GOT3 (cell line): Measurements from ENCODE around the gene NFAM1.
A peak's percentile ranks its signal among the peaks of the same experiment; 100 is the strongest.

Source experiments
- DNase-seq: peaks from one replicate; lab custom pipeline; 2025; ENCODE audit warnings: mixed read lengths; lab: John Stamatoyannopoulos, UW

NFAM1 gene

DNA sequence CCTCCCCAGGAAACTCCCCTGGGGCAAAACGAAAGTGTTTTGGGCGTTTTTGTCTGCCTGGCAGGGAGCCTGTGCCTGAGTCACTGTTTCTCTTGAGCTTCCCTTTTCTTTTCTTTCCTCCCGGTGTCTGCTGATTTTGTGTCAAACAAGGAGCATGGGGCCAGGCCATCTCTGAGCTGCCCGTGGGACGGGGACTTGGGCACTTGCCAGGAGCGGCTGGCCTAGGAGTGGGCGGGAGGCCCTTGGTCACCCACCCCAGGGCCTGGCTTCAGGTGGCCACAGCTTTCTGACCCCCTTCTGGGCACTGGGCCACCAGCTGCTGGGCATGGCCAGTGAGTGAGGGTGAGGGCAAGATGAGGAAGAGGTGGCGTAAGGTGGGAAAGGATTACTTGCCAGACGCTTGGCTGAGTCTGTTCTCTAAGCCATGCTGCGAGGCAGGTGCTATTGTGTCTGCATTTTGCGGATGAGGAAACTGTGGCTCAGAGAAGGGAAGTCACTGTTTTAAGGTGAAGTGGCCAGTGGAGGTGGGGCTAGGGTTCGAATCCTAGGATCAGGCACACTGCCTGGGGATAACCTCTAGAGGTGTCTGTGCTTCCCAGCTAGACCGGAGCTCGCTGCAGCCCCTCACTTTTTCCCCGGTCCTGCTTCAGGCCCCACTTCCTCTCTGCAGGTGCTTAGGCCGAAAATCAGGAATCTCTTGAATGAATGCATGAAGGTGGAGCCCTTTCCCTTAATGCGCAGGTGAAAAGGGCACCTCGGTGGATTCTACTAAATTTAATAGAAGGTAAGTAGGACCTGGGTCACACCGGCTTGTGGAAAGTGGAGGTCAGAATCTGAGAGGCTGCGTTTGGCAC lies 7.8 kb upstream of the NFAM1 start:
- no peak for DNase-seq

DNA sequence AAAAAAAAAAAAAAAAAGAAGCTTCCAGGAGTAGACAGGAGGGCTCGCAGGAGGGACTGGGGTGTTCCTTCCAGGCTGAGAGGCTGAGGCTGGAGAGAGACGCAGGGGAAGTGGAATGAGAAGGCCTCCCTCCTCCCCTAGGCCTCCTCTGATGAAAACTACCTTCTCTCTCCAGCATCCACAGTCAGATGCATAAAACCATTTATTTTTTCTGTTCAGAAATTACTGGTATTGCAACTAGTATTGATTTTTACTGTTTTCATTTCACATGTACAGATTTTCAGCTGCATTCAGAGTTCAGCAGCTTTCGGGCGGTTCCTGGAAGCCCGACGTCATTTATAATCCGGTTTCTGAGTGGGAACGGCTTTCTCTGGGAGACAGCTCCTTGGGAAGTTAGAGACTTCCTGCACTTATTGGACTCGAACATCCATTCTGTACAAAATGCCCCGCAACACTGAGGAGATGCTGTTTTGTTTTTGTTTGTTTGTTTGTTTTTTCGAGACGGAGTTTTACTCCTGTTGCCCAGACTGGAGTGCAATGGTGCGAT lies 6.9 kb upstream of the NFAM1 start:
- no peak for DNase-seq

DNA sequence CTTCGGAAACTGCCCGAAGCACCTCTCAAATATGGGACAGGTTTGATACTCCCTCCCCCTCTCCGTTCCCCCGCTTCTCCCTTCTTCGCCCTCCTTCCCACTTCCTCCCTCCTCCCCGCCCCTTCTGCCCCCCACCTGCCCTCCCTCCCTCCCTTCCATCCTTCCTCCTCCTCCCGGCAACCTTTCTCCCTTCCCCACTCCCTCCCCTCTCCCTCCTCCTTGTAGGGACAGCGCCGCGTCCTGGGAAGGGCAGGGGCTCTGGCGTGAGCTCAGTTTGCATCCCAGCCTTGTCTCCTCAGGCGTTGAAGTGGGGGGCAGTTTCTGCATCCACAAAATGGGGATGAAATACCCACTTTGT lies 6.1 kb upstream of the NFAM1 start:
- DNase-seq: no peak

DNA sequence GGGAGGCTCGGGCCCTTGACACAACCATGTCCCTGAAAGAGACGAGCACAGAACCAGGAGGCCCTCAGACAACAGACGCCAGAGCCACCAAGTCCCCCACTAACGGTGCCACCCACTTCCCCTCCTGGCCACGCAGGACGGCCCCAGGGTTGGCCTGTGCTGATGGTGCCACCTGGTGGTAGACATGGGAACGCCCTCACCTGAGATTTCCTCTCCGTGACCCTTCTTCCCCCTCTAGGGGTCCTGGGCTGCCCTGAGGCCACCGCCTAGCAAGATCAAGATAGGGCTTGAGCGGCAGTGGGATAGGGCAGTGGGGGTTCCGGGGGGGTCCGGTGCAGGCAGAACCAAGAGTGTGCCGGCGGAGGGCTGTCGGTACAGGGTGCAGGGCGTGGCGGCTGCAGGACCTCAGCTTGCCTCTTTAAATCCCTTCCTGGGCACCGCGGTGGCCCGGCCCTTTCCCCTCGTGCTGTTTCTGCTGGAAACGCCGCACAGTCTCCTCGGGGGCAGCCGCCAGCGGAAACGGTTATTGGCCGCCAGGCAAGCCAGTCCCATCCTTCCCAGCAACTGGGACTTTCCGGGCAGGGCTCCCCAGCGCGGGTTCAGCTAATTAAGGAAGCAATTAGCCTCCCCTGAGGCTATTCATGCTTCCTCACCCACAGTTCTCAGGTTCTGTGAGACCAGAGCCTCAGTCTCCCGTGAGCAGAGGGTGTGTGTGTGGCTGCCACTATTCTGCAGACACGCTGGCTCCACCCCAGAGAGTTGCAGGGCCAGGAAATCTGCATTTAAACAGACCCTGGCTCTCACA lies 5.5 kb upstream of the NFAM1 start:
- DNase-seq: peak; percentile 11

DNA sequence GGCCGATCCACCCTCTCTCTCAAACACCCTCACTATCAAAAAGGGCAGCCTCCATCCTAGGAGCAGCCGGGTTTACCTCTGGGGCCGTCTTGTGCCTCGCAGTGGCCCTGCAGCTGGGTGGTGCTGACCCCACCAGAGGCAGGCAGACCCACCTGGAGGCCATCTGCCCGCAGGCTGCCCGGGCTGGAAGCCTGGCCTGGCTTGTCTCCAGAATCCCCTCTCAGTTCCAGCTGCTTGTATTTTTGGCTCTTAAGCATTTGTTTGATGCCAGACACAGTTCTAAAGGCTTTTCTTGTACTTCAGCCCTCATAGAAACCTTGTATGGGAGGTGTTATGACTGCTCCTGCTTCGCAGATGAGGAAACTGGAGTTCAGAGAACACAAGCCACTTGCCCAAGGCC lies 4.2 kb upstream of the NFAM1 start:
- no peak for DNase-seq

DNA sequence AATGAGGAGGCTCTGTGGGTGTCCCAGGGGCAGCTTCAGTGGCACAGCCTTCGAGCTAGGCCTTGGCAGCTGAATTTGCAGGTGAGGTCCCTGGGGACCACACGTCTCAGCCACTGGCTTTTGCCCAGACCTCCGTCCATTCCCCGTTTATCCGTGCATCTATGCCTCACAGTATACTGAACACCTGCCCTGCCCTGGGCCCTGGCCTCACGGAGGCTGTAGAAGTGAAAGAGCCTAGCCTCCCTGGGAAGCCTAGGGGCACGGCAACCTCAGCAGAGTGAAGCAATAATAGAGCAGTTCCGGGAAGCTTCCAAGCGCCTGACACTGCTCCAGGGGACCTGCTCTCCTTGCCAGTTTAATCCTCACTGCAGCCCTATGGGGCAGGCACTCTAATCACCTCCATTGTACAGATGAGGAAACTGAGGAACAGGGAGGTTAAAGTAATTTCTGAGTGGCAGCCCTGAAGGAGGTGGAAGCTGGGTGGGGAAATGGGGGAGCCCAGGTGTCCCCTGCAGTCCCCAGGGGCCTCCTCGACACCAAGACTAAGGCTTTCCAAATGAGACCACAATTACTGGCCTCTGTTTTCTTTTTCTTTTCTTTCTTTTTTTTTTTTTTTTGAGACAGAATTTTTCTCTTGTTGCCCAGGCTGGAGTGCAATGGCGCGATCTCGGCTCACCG lies 2.7 kb upstream of the NFAM1 start:
- DNase-seq: no peak

DNA sequence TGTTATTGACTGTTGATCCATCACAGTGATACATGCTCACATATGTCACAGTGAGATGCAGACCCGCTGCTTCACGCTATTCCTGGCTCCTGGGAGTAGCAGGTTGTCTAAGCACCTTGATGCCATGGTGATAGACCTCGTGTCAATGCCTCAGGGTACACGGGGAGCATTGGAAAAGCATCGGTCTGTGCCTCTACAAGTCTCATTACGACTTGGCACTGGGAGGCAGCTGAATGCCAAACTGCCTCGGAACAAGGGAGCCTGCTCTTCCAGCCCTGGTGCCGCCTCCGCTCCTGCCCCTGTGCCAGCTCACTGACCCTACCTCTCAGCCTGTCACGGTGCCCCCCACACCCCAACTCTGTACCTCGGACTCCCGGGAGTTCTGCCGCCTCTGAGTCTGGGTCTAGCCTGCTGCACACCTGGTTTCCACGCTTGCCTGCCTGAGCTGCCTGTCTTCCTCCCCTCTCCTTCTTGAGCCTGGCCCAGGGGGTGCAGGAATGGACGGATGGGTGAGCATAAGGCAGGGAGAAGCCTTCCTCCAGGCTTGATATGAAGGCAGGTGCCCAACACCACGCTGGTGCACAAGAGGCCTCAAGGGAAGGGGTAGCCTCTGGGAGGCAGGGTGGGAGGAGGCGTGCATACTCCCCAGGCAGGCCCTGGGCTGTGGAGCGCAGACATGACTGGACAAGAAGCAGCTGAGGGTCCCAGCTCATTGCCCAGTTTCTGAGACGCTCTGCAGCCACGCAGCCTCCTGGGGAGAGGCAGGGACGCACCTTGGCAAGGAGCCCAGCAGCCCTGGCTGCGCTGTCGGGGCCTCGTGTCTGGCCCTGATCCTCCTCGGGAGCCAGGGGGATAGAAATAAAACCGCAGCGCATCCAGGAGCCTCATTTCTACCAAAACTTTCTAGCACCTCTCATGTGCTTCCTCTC lies 1.8 kb upstream of the NFAM1 start:
- no peak for DNase-seq

DNA sequence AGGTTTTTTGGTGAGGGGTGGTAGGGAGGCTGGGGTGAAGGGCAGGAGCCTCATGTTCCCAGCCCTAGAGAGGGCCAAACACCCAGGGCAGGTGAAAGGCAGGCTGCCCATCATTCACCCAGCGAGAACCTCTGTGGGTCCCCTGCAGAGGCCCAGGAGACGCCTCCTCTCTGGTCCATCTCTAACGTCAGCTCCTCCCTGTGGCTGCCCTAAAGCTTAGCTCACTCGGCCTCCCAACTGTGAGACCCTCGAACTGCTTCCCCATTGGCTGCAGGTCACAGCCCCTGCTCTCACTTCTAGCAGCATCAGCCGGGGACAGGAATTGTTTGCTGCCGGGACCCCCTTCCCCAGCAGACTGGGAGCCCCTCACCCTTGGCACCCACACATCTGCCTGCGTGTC lies 615 bp upstream of the NFAM1 start:
- no peak for DNase-seq

DNA sequence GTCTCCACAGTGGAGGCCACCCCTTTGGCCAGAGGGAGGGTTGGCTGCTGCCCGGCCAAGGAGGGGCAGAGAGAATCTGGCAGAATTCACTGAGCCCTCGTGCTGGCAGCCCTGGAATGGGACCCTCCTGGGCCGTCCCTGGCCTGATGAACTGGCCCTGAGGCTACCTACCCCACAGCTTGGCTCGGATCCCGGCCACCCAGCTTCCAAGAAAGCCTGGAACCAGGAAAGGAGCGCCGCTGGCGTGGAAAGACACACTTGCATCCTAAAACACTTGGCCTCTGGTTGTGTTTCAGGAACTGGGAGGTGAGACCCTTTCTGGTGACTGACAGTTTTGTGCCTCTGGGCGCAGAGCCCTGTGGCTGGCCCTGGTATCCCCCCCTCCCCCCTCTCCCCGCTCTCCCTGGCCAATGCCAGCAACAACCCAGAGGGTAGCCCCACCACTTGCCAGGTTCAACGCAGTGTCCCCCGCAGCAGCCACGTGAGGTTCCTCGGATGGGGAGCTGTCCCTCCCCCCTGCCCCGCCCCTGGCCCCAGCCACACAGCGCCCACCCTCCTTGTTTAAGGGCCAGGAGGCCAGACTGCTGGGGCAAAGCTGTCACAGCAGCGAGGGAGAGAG lies 693 bp downstream of the NFAM1 start:
- no peak for DNase-seq

DNA sequence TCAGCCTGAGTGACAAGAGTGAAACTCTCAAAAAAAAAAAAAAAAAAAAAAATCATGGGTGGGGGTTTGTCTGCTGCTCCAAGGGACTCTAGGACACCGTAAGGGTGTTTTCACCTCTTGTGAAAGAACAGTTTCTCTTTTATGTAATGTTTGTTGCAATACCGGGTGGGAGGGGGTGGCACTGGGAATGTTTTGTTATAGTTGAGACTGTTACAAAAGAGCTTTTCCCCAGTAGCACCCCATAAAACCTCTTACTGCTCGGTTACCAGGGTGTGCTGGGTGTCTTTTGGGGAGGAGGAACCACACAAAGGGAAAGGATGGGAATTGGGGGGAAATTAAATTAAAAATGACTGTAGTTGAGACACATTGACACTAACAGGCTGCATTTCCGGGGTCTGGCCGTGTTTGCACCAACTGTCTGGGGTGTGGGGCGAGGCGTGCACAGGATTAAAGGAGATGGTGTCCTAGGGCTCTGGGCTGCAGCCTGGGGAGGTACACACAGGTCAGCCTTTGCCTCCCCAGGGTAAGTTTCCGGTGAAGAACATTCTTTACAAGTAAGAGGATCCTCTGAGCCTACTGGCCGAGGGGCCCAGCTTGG lies 1.6 kb downstream of the NFAM1 start:
- no peak for DNase-seq

DNA sequence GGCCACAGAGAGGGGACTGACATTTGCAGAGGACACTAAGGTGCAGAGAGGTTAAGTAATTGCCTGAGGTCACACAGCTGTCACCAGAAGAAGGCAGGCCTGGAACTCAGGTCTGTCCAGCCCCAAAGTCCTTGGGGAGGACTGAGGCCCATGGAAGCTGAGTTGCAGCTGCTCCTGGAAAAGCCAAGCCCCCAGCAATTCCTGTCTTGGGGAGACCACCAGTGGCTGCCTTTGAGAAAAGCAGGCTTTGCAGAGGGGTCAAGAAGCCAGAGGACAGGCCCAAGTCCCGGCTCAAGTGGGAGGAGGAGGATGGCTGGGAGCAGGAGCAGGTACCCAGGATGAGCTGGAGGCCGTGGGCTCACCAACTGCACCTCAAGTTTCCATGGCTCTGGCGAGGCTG lies 3.4 kb downstream of the NFAM1 start:
- no peak for DNase-seq

DNA sequence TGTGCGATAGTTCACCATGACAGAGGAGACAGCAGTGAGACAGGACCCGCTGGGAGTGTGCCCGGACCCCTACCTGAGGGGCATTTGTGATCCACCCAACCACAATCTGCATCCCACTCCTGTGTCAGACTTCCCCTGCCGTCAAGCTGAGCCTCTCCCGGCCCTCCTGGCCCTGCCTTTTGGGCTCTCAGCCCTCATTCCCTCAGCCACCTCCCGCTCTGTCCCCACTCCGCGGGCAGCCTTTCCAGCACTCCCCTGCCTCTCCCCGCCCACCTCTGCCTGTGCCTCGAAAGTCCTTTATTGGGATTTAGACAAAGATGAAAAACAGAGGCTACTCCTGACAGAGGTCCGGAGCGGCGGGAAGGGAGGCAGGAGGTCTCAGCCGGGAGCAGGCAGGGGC lies 4.2 kb downstream of the NFAM1 start:
- no peak for DNase-seq

DNA sequence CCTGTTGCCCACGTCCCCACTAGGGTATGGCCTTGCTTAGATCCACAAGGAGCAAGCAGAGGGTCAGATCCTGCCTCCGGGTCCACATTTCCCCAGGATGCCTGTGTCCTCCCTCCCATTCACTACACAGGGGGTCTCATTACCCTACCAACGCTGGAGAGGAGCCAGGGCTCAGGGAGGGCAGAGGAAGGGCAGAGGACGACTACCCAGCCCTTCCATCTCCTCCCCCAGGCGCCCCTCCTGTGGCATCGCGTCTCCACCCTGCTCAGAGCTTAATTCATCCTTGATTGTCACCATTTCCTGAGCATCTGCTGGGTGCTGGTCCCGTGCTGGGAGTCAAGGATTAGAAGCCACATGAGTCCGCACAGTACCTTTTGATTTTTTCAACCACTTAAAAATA lies 5.0 kb downstream of the NFAM1 start:
- no peak for DNase-seq

DNA sequence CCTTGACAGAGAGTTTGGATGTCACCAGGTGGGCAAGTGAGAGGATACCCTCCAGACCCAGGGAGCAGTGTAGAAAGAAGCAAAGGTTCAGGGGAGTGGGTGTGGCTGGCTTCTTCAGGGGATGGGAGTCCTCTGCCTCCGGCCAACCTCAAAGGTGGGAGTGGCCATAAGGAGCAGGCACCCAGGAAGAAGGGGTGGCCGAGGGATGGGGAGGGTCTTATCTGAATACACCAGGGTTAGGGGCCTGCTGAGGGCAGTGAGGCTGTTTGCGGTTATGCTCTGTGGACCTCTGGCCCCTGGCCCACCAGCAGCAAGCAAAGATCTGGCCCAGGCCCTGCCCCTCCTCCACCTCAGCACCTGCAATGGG lies 6.2 kb downstream of the NFAM1 start:
- no peak for DNase-seq

DNA sequence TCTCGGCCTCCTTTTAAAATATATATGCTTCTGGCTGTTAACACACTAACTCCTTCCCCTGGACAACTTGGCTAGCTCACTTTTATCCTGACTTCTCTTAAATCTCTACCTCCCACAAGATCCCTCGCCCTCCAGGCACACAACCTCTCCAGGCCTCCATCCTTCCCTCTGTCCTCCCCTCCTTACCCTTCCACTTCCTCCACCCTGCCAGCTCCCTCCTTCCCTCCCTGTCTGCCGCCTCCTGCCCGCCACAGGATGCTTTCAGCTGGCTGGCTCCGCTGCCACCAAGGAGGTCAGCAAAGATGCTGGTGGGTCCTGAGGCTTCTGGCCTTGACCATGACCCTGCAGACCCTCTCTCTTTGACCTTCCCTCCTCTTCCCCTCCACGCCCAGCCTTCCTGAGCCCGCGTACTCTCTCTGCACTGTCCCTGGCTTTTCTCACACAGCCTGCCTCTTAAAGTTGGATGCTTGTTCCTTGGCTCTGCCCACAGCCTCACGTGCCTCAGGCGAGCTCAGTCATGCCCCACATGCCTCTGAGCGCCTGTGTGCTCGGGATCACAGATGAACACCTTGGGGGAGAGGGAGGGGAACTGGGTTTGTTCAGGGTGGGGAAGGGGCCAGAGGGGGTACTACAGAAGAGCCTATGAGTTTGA lies 6.7 kb downstream of the NFAM1 start:
- DNase-seq: no peak

DNA sequence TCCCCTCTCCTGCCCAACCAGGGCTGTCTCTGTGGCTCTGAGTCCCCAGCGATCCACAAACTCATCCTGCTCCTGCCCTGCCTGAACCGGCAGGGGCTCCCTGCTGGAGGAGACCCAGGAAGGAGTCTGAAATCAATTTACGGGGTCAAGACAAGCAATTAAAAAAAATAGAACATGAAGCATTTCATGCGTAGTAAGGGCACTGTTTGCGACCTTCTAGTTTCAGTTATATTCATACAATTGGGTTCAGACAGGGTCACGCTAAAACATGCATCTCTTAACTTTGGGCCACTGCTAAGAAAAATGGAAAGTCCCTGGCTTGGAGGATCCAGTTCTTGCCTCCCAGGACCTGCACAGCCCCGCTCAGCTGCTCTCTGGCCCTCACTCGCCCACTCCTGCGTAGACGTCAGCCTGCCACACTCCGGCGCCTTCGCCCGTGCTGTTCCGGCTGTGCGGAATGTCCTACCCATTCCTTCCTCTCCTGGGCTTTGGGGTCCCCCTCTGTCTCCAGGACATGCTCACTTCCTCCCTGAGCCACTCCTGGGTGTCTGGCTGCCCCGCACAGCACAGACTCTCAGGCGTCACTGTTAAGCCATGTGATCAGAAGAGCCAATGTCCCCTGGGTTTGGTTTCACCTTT lies 12.8 kb downstream of the NFAM1 start:
- no peak for DNase-seq

DNA sequence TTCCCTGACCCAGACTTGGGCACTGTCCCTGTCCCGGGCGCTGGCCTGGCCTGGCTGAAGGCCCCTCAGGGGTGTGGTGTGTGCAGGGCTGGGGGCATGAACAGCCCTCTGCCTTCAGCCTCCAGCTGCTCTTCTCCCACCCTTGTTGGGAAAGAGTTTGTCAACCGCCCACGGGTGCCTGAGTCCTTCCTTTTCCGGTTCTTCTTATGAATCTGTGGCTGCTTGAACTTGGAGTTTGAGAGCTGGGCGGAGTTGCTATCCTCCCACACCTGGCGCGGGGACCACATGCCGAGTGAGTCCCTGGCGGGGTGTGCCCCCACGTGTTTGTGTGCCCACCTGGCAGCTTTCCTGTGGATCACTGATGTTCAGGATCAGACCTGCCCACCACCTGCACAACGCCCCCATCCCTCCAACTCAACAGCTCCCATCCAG lies 13.4 kb downstream of the NFAM1 start:
- DNase-seq: no peak

DNA sequence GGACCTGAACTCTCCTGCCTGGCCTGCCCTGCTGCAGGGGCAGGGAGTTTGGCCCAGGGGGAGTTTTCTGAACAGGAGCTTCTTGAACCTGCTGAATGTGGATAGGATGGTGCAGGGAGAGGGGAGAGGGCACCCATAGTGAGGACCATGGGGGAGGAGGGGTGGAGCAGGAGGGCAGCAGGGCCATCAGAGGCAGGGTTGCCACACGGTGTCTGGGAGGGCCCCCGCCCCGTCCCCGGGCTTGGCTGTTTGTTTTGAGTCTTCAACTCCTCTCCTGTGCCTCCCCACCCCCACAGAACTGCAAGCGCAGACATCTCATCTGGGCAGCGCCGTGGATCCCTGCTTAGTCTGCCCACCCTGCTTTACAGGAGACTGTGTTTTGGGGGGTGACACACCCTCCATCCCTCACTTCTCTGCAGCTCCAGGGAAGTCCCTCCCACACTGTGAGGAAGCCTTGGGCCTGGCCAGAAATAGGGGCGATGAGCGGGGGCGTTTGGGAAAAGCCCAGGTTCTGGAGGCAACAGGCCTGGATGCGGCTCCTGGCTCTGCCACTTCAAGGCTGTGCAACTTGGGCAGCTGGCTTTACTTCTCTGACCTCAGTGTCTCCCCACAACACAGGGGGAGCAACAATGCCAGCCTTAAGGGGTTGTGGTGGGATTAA lies 14.4 kb downstream of the NFAM1 start:
- no peak for DNase-seq

DNA sequence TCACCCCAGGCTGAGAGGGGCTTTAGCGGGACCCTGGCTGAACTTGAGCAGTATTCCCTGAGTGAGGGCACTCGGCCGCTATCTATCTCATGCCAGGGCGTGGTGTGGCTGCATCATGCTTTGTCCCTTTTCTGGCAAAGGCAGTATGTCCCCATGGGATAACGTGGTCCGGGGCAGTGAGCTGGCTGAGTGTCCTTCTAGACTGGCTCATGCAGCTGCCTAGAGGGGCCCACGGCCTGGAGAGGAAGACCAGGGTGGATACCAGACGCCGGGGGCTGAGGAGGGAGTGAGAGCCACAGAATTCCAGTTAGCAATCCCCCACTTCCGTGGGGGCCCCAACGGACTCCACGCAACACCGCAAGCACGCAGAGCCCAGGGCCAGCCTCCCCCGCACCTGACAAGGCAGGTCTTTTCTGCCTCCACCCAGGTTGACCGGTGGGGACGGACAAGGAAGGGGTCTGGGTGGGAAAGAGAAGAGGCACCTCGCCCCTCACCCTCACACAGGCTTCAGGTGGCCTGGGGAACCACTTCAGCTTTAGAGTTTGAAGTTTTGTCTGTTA lies 15.5 kb downstream of the NFAM1 start:
- DNase-seq: no peak
